Testis (tissue), 3 donors: Measurements from ENCODE around the gene EYA2. TPM values are rescaled to one million over a fixed set of nuclear protein-coding genes. Genes with fewer than 3 reads are reported as not detected.
"Not testable (repeated sequence)": the region's sequence is repeated elsewhere in the genome, so short reads cannot be mapped to it uniquely, and the experiment has no call there.

ENCODE experiments used
- DNase-seq: peaks from one replicate; pipeline ENCODE4 v3.0.0-alpha.2; 2019
- H3K27ac ChIP-seq, 2 donors: fragments of 200-600 bp; sonication (generic); one replicate each; pipeline ENCODE4 v1.5.1; 2019
- H3K27me3 ChIP-seq: fragments of 200-600 bp; sonication (generic); one replicate; pipeline ENCODE4 v1.5.1; 2019
- H3K36me3 ChIP-seq: fragments of 200-600 bp; sonication (generic); one replicate; pipeline ENCODE4 v1.5.1; 2017; ENCODE audit warnings: low read depth; ENCODE audit errors: missing control alignments
- H3K4me1 ChIP-seq: fragments of 200-600 bp; sonication (generic); one replicate; pipeline ENCODE4 v1.5.1; 2019
- H3K4me3 ChIP-seq, 2 donors: fragments of 200-600 bp; sonication (generic); one replicate each; pipeline ENCODE4 v1.5.1; 2017 to 2019
- H3K9me3 ChIP-seq: fragments of 200-600 bp; sonication (generic); one replicate; pipeline ENCODE4 v1.5.1; 2017
- CTCF ChIP-seq, 3 experiments: fragments of 450-650 bp in 2 of 3; fragments of 200-600 bp in 1 of 3; sonication (generic) in 1 of 3; IDR thresholded peaks; one replicate each; pipeline ENCODE4 v1.5.1; 2016 to 2019; ENCODE audit warnings: antibody characterized with exemption in 3 of 3, mild to moderate bottlenecking in 2 of 3, moderate library complexity in 1 of 3
- POLR2A ChIP-seq: fragments of 450-650 bp; IDR thresholded peaks from one replicate; pipeline ENCODE4 v1.6.1; 2017; ENCODE audit warnings: antibody characterized with exemption, mild to moderate bottlenecking, moderate library complexity
- WGBS, 2 donors: methylation state at CpG; one replicate each; pipeline ENCODE4 v1.1.5; 2018; 5-methylcytosine and 5-hydroxymethylcytosine counted together
- intact Hi-C: fragments of 100-400 bp; cut with DNase I; formaldehyde crosslinking; loops from one replicate; pipeline ENCODE4 v1.15.1; 2023; ENCODE audit warnings: low total_unique reads
- polyA plus RNA-seq: library from polyadenylated mRNA; stranded (reverse); fragments of 350-450 nt; fragmentation: Illumina TruSeq; extraction: RNeasy Lipid Tissue Mini Kit (QIAGEN cat#74804); gene quantifications from one replicate; pipeline ENCODE4 v1.2.3, GENCODE V29; 2014; ENCODE audit warnings: low read depth, low replicate concordance; ENCODE audit not compliant: insufficient read depth
- total RNA-seq, 2 donors: library from RNA; depleted of rRNA; stranded (reverse); fragments of >200 nt; gene quantifications; one replicate each; pipeline ENCODE4 v1.2.3, GENCODE V29; 2016

EYA2 gene
- total and polyA plus RNA-seq, 3 donors from 2014 or later: 14.6 to 17.2 (median 16.2) TPM

GRCh38 chr20:47202733-47203667 is 308.4 kb downstream of the EYA2 start:
- WGBS, 2 donors: 58 to 78% methylated on average over 9 to 10 of the region's 10 CpGs
- TF ChIP-seq POLR2A: no peak
- no peak for TF ChIP-seq CTCF (IDR thresholded peaks at IDR 0.05)
- no peaks in the 10 kb centered on the region for H3K36me3 ChIP-seq
- H3K4me3 ChIP-seq: no peak overlapping the region
- no peak for DNase-seq
- intact Hi-C loops: no loop called here
- no peak overlapping the region for H3K27ac ChIP-seq
- peaks cover 9% of the 10 kb centered on the region for H3K4me1 ChIP-seq
- no peaks in the 10 kb centered on the region for H3K27me3 ChIP-seq
- H3K9me3 ChIP-seq: no peaks in the 10 kb centered on the region

- Histone ChIP-seq H3K4me1 (peaks cover 9% of the 10 kb centered on the region), H3K4me3 (no peak overlapping the region), H3K9me3 (no peaks in the 10 kb centered on the region), H3K27ac (no peak overlapping the region), H3K27me3 (no peaks in the 10 kb centered on the region), H3K36me3 (no peaks in the 10 kb centered on the region)
- intact Hi-C loops: no loop called here
- TF ChIP-seq POLR2A (no peak), CTCF (IDR thresholded peaks at IDR 0.05) (no peak)
- 94 to 95% methylated on average over 12 of the region's 12 CpGs for WGBS, 2 donors
- DNase-seq: no peak
Observed at GRCh38 chr20:47204008-47204849, 309.6 kb downstream of the EYA2 start.

- H3K4me3 ChIP-seq, H3K9me3 ChIP-seq, intact Hi-C loops, H3K27ac ChIP-seq, H3K36me3 ChIP-seq, H3K27me3 ChIP-seq, DNase-seq, H3K4me1 ChIP-seq: not testable (repeated sequence)
- WGBS, 2 donors: 92 to 95% methylated on average over 11 of the region's 11 CpGs
Observed at GRCh38 chr20:47204850-47205122, 310.1 kb downstream of the EYA2 start.

- peak; percentile 69 for DNase-seq
- Histone ChIP-seq H3K36me3 (no peaks in the 10 kb centered on the region), H3K4me3 (no peak overlapping the region), H3K27ac (no peak overlapping the region), H3K4me1 (peaks cover 4% of the 10 kb centered on the region), H3K27me3 (no peaks in the 10 kb centered on the region), H3K9me3 (no peaks in the 10 kb centered on the region)
- no peak for TF ChIP-seq POLR2A
- TF ChIP-seq CTCF (IDR thresholded peaks at IDR 0.05): peak; percentile 22 to 61 (median 31)
- intact Hi-C loops: no loop called here
- WGBS, 2 donors: 78 to 80% methylated on average over 9 of the region's 9 CpGs
Observed at GRCh38 chr20:47205577-47206123, 311.0 kb downstream of the EYA2 start.

- intact Hi-C loops, H3K27ac ChIP-seq, H3K4me1 ChIP-seq, H3K27me3 ChIP-seq, H3K9me3 ChIP-seq, H3K4me3 ChIP-seq, H3K36me3 ChIP-seq, DNase-seq: not testable (repeated sequence)
- WGBS, 2 donors: 91% methylated on average over 10 of the region's 10 CpGs
Observed at GRCh38 chr20:47206552-47206951, 311.9 kb downstream of the EYA2 start.
